Thyroid gland (tissue), 4 donors: ENCODE measurements around the gene RNF183.

Experiments used
- CTCF ChIP-seq, 6 experiments: fragments of 200-600 bp in 3 of 6; fragments of 450-650 bp in 3 of 6; sonication (generic) in 3 of 6; IDR thresholded peaks; one replicate each; pipeline ENCODE4 v1.5.1; 2016 to 2019; ENCODE audit warnings: antibody characterized with exemption in 6 of 6, mild to moderate bottlenecking in 2 of 6, inconsistent platforms in 1 of 6, moderate library complexity in 1 of 6
- POLR2A ChIP-seq, 2 donors: fragments of 450-650 bp; IDR thresholded peaks; one replicate each; pipeline ENCODE4 v1.6.1; 2017; ENCODE audit warnings: antibody characterized with exemption in 2 of 2, mild to moderate bottlenecking in 2 of 2, moderate library complexity in 1 of 2

- TF ChIP-seq CTCF (IDR thresholded peaks at IDR 0.05), result no peak
- TF ChIP-seq POLR2A (IDR thresholded peaks at IDR 0.05), result peak in 1 of 2 donors; percentile 79
These were observed 46.4 kb upstream of the RNF183 start, which contains the start of gene BSPRY for GRCh38 chr9:113349445-113350094.
